HG02763 (cell line): Measurements from ENCODE around the gene RAB5IF.

Experiments used
- ATAC-seq: cut with Tn5 transposase; IDR thresholded peaks from one replicate; pipeline ENCODE4 v1.9.1; 2021; ENCODE audit warnings: mild to moderate bottlenecking, moderate library complexity; ENCODE audit not compliant: unreplicated experiment

RAB5IF gene

GRCh38 chr20:36658300-36658699 lies 52.7 kb downstream of the RAB5IF start:
- ATAC-seq: no peak
